Endothelial cell of umbilical vein (primary cell): ENCODE data around the gene TTC23L. TPM values are rescaled to one million over a fixed set of nuclear protein-coding genes. Genes with fewer than 3 reads are reported as not detected.
"Not testable (repeated sequence)": the region's sequence is repeated elsewhere in the genome, so short reads cannot be mapped to it uniquely, and the experiment has no call there.

ENCODE experiments used
- BruUV-seq: library from RNA; stranded (reverse); fragments of 400-500 nt; replicated peaks from 2 replicates; lab custom pipeline; 2021; lab: Mats Ljungman, UMichigan
- CTCF ChIA-PET: fragments of 300-600, 350-600 bp; sonication (Branson Sonifier 250); formaldehyde crosslinking; loops from one replicate; lab custom pipeline; 2021; ENCODE audit warnings: antibody characterized with exemption, inconsistent platforms; lab: Charles Lee
- POLR2A ChIA-PET: fragments of 300-600, 350-600 bp; sonication (Branson Sonifier 250); formaldehyde crosslinking; loops from one replicate; lab custom pipeline; 2021; ENCODE audit warnings: antibody characterized with exemption, inconsistent platforms; lab: Charles Lee
- DNase-seq: peaks from one replicate; pipeline ENCODE4 v3.0.0-alpha.2; 2011; ENCODE audit warnings: low read depth, low spot score
- FAIRE-seq: peaks from 2 replicates; lab custom pipeline; 2011; peaks lifted over from hg19 to GRCh38; lab: Jason Lieb, UNC
- H2AFZ ChIP-seq: 2 replicates; pipeline ENCODE4 v1.6.0; 2012; ENCODE audit warnings: low read depth, low read length, control low read depth, inconsistent platforms
- H3K27ac ChIP-seq: 2 replicates; pipeline ENCODE4 v1.5.1; 2011; ENCODE audit warnings: low read depth, mild to moderate bottlenecking, control low read depth, low read length, moderate library complexity; ENCODE audit not compliant: insufficient read depth
- H3K27me3 ChIP-seq, 2 experiments: 2 replicates each; pipeline versions ENCODE4 v1.6.0 to v1.6.1; 2011; ENCODE audit warnings: low read length in 2 of 2, mixed read lengths in 1 of 2; ENCODE audit not compliant: control insufficient read depth in 2 of 2, insufficient read depth in 2 of 2
- H3K36me3 ChIP-seq, 2 experiments: 2 replicates in 1 of 2; 3 replicates in 1 of 2; pipeline ENCODE4 v1.5.1; 2011; ENCODE audit warnings: low read length in 2 of 2, mild to moderate bottlenecking in 1 of 2, moderate library complexity in 1 of 2; ENCODE audit not compliant: control insufficient read depth in 2 of 2, insufficient read depth in 2 of 2; ENCODE audit errors: extremely low read depth in 1 of 2
- H3K4me1 ChIP-seq: 3 replicates; pipeline ENCODE4 v1.5.1; 2011; ENCODE audit warnings: mild to moderate bottlenecking, low read length; ENCODE audit not compliant: control insufficient read depth, insufficient read depth; ENCODE audit errors: extremely low read depth
- H3K4me2 ChIP-seq: 2 replicates; pipeline ENCODE4 v1.6.1; 2011; ENCODE audit warnings: low read length, control low read depth, mixed read lengths; ENCODE audit not compliant: insufficient read depth
- H3K4me3 ChIP-seq, 3 experiments: fragments of 200-600 bp in 1 of 3; sonication (generic), shearing (Covaris generic) in 1 of 3; replicated peaks in 1 of 3; 2 replicates each; pipeline ENCODE4 v1.5.1; 2011 to 2016; ENCODE audit warnings: control low read depth in 3 of 3, low read length in 3 of 3, mild to moderate bottlenecking in 2 of 3, inconsistent platforms in 1 of 3, low read depth in 1 of 3, moderate library complexity in 1 of 3; ENCODE audit not compliant: insufficient read depth in 1 of 3
- H3K79me2 ChIP-seq: 2 replicates; pipeline ENCODE4 v1.6.0; 2012; ENCODE audit warnings: low read length, inconsistent platforms; ENCODE audit not compliant: control insufficient read depth, insufficient read depth
- H3K9ac ChIP-seq: replicated peaks from 2 replicates; pipeline ENCODE3; 2011; ENCODE audit warnings: low read length, control low read depth; ENCODE audit not compliant: insufficient read depth; ENCODE audit errors: extremely low read depth
- H3K9me1 ChIP-seq: replicated peaks from 3 replicates; pipeline ENCODE4 v1.6.0; 2011; ENCODE audit warnings: mild to moderate bottlenecking, low read length; ENCODE audit not compliant: control insufficient read depth, insufficient read depth; ENCODE audit errors: extremely low read depth
- H3K9me3 ChIP-seq: replicated peaks from 2 replicates; pipeline ENCODE4 v1.5.1; 2012; ENCODE audit warnings: low read length, inconsistent platforms; ENCODE audit not compliant: control insufficient read depth, insufficient read depth
- H4K20me1 ChIP-seq: replicated peaks from 2 replicates; pipeline ENCODE3; 2011; ENCODE audit warnings: mild to moderate bottlenecking, low read length; ENCODE audit not compliant: control insufficient read depth, insufficient read depth; ENCODE audit errors: extremely low read depth
- CTCF ChIP-seq, 2 donors: IDR thresholded peaks; 1 replicate in 1 of 2; 2 replicates in 1 of 2; pipeline ENCODE4 v1.5.1; 2011; ENCODE audit warnings: low read length in 2 of 2, mild to moderate bottlenecking in 2 of 2, moderate library complexity in 2 of 2, control low read depth in 1 of 2, inconsistent platforms in 1 of 2, low read depth in 1 of 2; ENCODE audit not compliant: insufficient read depth in 1 of 2; ENCODE audit errors: extremely low read depth in 1 of 2
- FOS ChIP-seq: IDR thresholded peaks from 2 replicates; pipeline ENCODE4 v1.6.1; 2011; ENCODE audit warnings: mild to moderate bottlenecking, low read length, moderate library complexity, borderline replicate concordance; ENCODE audit not compliant: insufficient read depth
- JUN ChIP-seq: IDR thresholded peaks from 2 replicates; pipeline ENCODE4 v1.6.1; 2011; ENCODE audit warnings: borderline replicate concordance, low read depth; ENCODE audit not compliant: insufficient read length, insufficient read depth
- MAX ChIP-seq: IDR thresholded peaks from 2 replicates; pipeline ENCODE4 v1.6.1; 2011; ENCODE audit not compliant: insufficient read depth, insufficient read length
- POLR2A ChIP-seq: IDR thresholded peaks from 2 replicates; pipeline ENCODE4 v1.6.1; 2012; ENCODE audit warnings: low read depth, mild to moderate bottlenecking, control low read depth, low read length
- dilution Hi-C: fragments of 300-500 bp; cut with MboI; formaldehyde crosslinking; loops from one replicate; pipeline ENCODE4 v1.15.0; 2019; ENCODE audit warnings: low sequenced_read_pairs; ENCODE audit not compliant: extremely low pct_ligation_motif_present
- intact Hi-C: fragments of 100-400 bp; cut with micrococcal nuclease; formaldehyde crosslinking; loops from one replicate; pipeline ENCODE4 v1.10.0; 2022
- polyA plus RNA-seq, 4 experiments: library from polyadenylated mRNA; depleted of rRNA in 3 of 4; stranded (reverse) in 3 of 4; unstranded in 1 of 4; fragments of >200 nt; gene quantifications; 2 replicates each; pipeline versions ENCODE4 v1.2.1 to v1.2.3, GENCODE V29; 2011 to 2012; ENCODE audit warnings: missing spikeins in 1 of 4
- total RNA-seq: library from RNA; stranded (reverse); gene quantifications from 2 replicates; pipeline ENCODE4 v1.2.3, GENCODE V29; 2021

TTC23L gene
- total and polyA plus RNA-seq, 2 donors (not counting 3 experiments of a cell fraction or from before 2014, with no cell fraction given): not detected

- Histone ChIP-seq H3K4me1 (peaks cover 31% of the 10 kb centered on the region), H3K36me3 (peaks cover 3 to 22% of the 10 kb centered on the region in 2 experiments), H2AFZ (no peak overlapping the region), H3K9me3 (no peaks in the 10 kb centered on the region), H3K9ac (no peak overlapping the region), H3K4me3 (no peak overlapping the region), H3K79me2 (peaks cover 47% of the 10 kb centered on the region), H3K27ac (no peak overlapping the region), H3K9me1 (no peaks in the 10 kb centered on the region), H3K4me2 (no peak overlapping the region), H3K27me3 (no peaks in the 10 kb centered on the region), H4K20me1 (no peaks in the 10 kb centered on the region)
- no TSS peak for BruUV-seq
- dilution Hi-C loops: loop anchor here (25.0 kb wide), 1 partner anchor 432 kb away; no protein-coding TSS in a partner anchor
- intact Hi-C loops: no loop called here
- POLR2A ChIA-PET: no interaction called here
- no peak for FAIRE-seq
- CTCF ChIA-PET: no interaction called here
- TF ChIP-seq POLR2A (no peak), FOS (no peak), MAX (no peak), CTCF (IDR thresholded peaks at IDR 0.05; ENCODE audit: extremely low read depth in 1 of 2, insufficient read depth in 1 of 2, low read depth in 1 of 2, low read length in 2 of 2) (no peak), JUN (no peak)
- no peak for DNase-seq
Observed at GRCh38 chr5:34919077-34919476, 80.1 kb downstream of the TTC23L start.

- CTCF ChIA-PET: interaction anchor here (1.5 kb wide), 1 partner anchor 8 kb away, joined by 8 read pairs; the partner anchor contains the start of genes BRIX1 and RAD1
- H3K9me1 ChIP-seq, H4K20me1 ChIP-seq, intact Hi-C loops, H3K9me3 ChIP-seq, H3K9ac ChIP-seq, H2AFZ ChIP-seq, H3K27me3 ChIP-seq, BruUV-seq, FAIRE-seq, POLR2A ChIA-PET, H3K4me3 ChIP-seq, DNase-seq: not testable (repeated sequence)
- peaks cover 19% of the 10 kb centered on the region for H3K79me2 ChIP-seq
- peak overlapping the region; percentile 31 for H3K4me2 ChIP-seq
- dilution Hi-C loops: loop anchor here (25.0 kb wide), 1 partner anchor 436 kb away; no protein-coding TSS in a partner anchor
- peaks cover 5 to 35% of the 10 kb centered on the region in 2 experiments for H3K36me3 ChIP-seq
- H3K27ac ChIP-seq: peak overlapping the region; percentile 15
- peaks cover 14% of the 10 kb centered on the region for H3K4me1 ChIP-seq
Observed at GRCh38 chr5:34923256-34923655, 84.3 kb downstream of the TTC23L start.
